Naive thymus-derived CD8-positive, alpha-beta T cell (primary cell): ENCODE results near the gene ARHGAP26. TPM values are rescaled to one million over a fixed set of nuclear protein-coding genes. Genes with fewer than 3 reads are reported as not detected.
A peak's percentile ranks its signal among the peaks of the same experiment; 100 is the strongest.

ENCODE experiments used
- ATAC-seq, 2 donors: fragments of 150-1000 bp; cut with Tn5 transposase in 1 of 2; sonication (Bioruptor Pico), chemical (Tn5 transposase) in 1 of 2; 1 replicate in 1 of 2; 2 replicates in 1 of 2; pipeline ENCODE4 v1.10.0; 2021; ENCODE audit warnings: mild to moderate bottlenecking in 2 of 2, moderate library complexity in 2 of 2
- POLR2A ChIA-PET: fragments of 350-600 bp; sonication (Branson Sonifier 250); formaldehyde crosslinking; loops from one replicate; lab custom pipeline; 2021; ENCODE audit warnings: antibody characterized with exemption; lab: Charles Lee
- DNase-seq, 10 donors: peaks; one replicate each; pipeline versions ENCODE4 v3.0.0 to v3.0.0-alpha.2; 2020 to 2022
- H3K27ac Mint-ChIP-seq, 10 donors: one replicate each; pipeline ENCODE4 v1.8.0; 2020 to 2022; ENCODE audit warnings: mild to moderate bottlenecking in 10 of 10, mixed read lengths in 10 of 10, moderate library complexity in 4 of 10, inconsistent platforms in 1 of 10
- H3K27me3 Mint-ChIP-seq, 5 donors: one replicate each; pipeline ENCODE4 v1.8.0; 2021 to 2022; ENCODE audit warnings: mixed read lengths in 5 of 5
- H3K36me3 Mint-ChIP-seq, 3 donors: one replicate each; pipeline ENCODE4 v1.8.0; 2020 to 2022; ENCODE audit warnings: mixed read lengths in 3 of 3, mild to moderate bottlenecking in 2 of 3, inconsistent platforms in 1 of 3
- H3K4me1 Mint-ChIP-seq, 4 donors: one replicate each; pipeline ENCODE4 v1.8.0; 2021 to 2022; ENCODE audit warnings: mixed read lengths in 4 of 4
- H3K4me3 Mint-ChIP-seq, 10 donors: one replicate each; pipeline ENCODE4 v1.8.0; 2020 to 2022; ENCODE audit warnings: mild to moderate bottlenecking in 10 of 10, mixed read lengths in 10 of 10, moderate library complexity in 6 of 10, inconsistent platforms in 1 of 10
- H3K9me3 Mint-ChIP-seq, 9 donors: one replicate each; pipeline ENCODE4 v1.8.0; 2020 to 2022; ENCODE audit warnings: mixed read lengths in 9 of 9, mild to moderate bottlenecking in 3 of 9, inconsistent platforms in 1 of 9, moderate library complexity in 1 of 9
- polyA plus RNA-seq, 3 donors: library from polyadenylated mRNA; unstranded; fragments of 300-500 nt; fragmentation: Illumina TruSeq; gene quantifications; one replicate each; pipeline ENCODE4 v1.2.3, GENCODE V29; 2021
- total RNA-seq, 8 experiments: library from RNA in 2 of 8; stranded (reverse) in 2 of 8; gene quantifications; one replicate each; pipeline ENCODE4 v1.2.3 and lab custom pipeline; 2021 to 2026

ARHGAP26 gene
- total and polyA plus RNA-seq, 5 experiments from 2014 or later, result 9.1 to 30.5 (median 15.7) TPM

DNA sequence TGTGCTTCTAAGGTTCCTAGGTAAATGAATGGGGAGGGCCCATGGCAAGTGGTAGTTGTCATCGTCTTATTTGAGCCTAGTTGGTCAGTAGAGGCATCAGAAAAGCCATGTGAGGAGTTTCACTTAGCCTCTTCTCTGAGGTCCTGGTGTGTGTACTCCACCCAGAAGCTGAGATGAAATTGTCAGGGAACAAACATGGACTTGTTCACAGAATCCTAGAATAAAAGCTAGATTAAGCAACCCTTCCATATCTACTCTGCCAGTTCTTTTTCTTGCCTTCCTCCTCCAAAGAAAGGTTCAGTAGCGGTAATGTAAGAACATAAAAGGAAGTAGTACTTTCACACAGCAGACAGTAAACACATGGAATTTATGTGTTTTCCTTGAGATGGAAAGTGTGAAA, 70.4 kb downstream of the ARHGAP26 start:
- Mint-ChIP-seq H3K4me1 (peaks cover 27 to 74% (median 58%) of the 10 kb centered on the region in 4 donors), H3K4me3 (no peak overlapping the region), H3K27ac (peak overlapping the region in 2 of 10 donors; percentile 9 to 48), H3K9me3 (no peaks in the 10 kb centered on the region), H3K27me3 (no peaks in the 10 kb centered on the region), H3K36me3 (peaks cover 0 to 2% (median 0%) of the 10 kb centered on the region in 3 donors)
- DNase-seq (no peak), ATAC-seq (no peak)
- POLR2A ChIA-PET, result no interaction called here

DNA sequence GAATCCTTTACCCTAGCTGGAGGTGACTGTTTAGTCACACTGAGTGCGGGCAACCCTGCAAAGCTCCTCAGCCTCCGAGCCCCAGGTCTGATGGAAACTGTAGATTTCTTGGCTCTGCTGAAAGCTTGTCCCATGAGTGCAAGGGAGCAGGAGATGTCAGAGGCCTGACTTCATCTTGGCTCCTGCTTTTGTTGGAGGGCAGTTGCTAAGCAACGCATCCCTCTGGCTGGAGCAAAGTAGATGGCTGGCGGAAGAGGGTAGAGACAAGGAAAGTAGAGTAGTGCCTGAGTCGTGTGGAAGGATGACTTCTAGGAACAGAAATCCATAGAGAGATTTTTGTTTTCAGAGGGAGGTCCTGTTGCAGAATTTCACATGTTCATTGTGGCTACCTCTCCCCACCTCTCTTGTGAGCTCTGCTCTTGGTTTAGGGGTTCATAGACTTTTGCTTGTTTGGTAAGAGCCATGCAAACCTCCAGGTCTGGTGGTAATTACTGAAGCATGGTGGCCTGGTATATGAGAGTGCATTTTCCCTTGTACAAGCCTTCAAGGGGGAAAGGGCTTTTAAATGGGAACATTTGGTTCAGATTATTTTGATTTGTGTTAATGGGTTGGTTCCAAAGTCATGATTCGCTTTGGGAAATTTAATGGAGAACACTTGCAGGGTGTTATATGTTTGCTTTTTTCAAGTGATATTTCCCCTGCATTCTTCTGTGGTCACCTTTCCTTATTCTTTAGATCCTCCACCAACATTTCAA, 71.5 kb downstream of the ARHGAP26 start:
- Mint-ChIP-seq H3K27ac (peak overlapping the region in 4 of 10 donors; percentile 19 to 57 (median 29)), H3K27me3 (no peaks in the 10 kb centered on the region), H3K36me3 (peaks cover 0 to 2% (median 0%) of the 10 kb centered on the region in 3 donors), H3K4me3 (no peak overlapping the region), H3K9me3 (no peaks in the 10 kb centered on the region), H3K4me1 (peaks cover 32 to 74% (median 59%) of the 10 kb centered on the region in 4 donors)
- ATAC-seq (no peak), DNase-seq (no peak)
- POLR2A ChIA-PET, result no interaction called here

DNA sequence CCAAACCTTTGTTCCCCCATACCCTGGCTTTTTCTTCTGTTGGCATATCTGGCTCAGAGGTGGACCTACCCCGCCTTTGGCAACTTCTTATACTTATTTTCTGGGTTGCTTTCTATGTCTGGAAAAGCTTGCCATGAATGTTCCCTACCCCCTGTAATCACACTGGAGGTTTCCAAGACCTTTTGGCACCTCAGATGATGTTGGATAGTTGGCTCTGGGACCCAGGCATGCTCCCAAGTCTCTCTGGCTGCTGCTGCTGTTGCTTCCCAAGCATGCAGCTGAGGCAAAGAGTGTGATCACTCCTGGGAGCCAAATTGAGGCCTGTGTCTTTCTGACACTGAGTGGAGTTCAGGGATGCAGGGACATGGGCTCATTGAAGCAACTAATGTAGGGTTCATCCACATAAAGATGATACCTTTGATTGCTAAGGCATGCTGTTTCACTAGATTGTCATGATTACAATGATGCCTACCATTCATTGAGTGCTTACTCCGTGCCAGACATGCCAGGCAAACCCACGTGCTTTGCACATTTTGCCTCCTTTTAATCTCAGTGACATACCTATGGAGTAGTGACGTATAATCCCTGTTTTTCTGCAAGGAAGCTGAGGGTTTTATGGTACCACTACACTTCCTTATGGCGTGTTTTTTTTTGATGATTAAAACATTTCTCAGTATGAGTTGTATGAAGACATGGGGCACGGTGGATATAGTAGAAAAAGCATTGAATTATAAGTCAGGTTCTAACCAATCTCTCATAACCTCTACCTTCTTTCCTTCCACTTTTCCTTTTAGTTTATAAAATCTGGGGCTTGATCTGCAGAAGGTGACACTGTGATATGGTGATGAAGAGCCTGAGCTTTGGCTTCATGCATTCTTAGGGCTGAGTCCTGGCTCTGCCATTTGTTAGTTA, 73.1 kb downstream of the ARHGAP26 start:
- H3K36me3 Mint-ChIP-seq, result no peaks in the 10 kb centered on the region
- no peaks in the 10 kb centered on the region for H3K27me3 Mint-ChIP-seq
- ATAC-seq, result no peak
- DNase-seq, result no peak
- no peaks in the 10 kb centered on the region for H3K9me3 Mint-ChIP-seq
- H3K4me1 Mint-ChIP-seq, result peaks cover 34 to 73% (median 66%) of the 10 kb centered on the region in 4 donors
- POLR2A ChIA-PET, result interaction anchor here (0.5 to 0.7 kb wide), 3 partner anchors 35 to 956 kb away, joined by 3 to 5 read pairs (median 3); no protein-coding TSS in a partner anchor
- peak overlapping the region; percentile 5 to 87 (median 50) for H3K27ac Mint-ChIP-seq
- no peak overlapping the region for H3K4me3 Mint-ChIP-seq

DNA sequence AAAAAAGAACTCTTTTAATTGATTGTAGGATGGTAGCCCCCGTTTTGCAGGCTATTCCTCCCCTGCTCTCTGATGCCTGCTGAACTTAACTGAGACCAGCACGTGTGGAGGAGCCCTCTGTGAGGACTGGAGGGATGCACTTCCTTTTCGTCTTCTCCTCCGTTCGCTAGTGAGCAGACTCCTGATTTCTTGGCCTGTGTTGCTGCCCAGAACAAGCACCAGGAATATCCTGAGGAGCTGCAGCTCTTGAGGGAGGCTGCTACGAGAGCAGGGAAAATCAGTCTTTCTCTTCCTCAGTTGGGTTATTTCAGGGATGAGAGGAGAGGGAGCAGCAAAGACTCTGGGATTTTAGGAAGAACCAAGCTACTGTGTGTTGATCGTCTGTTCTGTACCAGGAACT, 74.7 kb downstream of the ARHGAP26 start:
- no peak for DNase-seq
- no peaks in the 10 kb centered on the region for H3K27me3 Mint-ChIP-seq
- POLR2A ChIA-PET, result interaction anchor here (0.6 to 1.8 kb wide), 5 partner anchors 42 to 1234 kb away, joined by 3 to 4 read pairs (median 3); no protein-coding TSS in a partner anchor
- no peak for ATAC-seq
- H3K9me3 Mint-ChIP-seq, result no peaks in the 10 kb centered on the region
- H3K36me3 Mint-ChIP-seq, result no peaks in the 10 kb centered on the region
- peak overlapping the region in 9 of 10 donors; percentile 33 to 73 (median 54) for H3K4me3 Mint-ChIP-seq
- peak overlapping the region; percentile 84 to 95 (median 91) for H3K27ac Mint-ChIP-seq
- peaks cover 45 to 90% (median 80%) of the 10 kb centered on the region in 4 donors for H3K4me1 Mint-ChIP-seq

DNA sequence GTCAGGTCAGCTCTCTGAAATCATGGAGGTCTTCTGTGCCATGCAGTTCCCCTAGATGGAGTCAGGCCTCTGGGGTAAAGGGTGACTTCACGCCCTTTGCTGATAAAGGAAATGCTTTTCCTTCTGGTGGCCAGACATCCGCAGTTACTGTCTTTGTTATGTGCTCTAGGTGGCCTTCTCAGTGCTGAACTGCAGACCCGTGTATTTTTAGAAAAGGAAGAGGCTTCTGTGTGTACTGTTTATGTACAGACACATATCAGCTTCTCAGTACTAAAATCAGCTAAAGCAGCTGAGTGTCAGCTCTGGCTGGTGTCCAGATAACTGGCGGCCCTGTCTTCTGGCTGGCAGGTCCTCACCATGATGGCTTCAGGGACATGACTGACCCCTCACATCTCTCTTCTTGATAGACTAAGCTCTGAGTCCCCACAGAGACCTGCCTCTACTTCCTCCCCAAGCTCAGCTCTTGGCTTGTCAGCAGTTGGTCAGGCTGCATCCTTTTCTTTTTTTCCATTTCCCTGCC, 75.3 kb downstream of the ARHGAP26 start:
- H3K4me1 Mint-ChIP-seq, result peaks cover 51 to 93% (median 82%) of the 10 kb centered on the region in 4 donors
- DNase-seq (peak in 4 of 10 donors; percentile 7 to 37 (median 26)), ATAC-seq (peak; percentile 78)
- no peaks in the 10 kb centered on the region for H3K27me3 Mint-ChIP-seq
- POLR2A ChIA-PET, result interaction anchor here (0.6 to 1.8 kb wide), 4 partner anchors 66 to 1234 kb away, joined by 3 to 4 read pairs (median 4); no protein-coding TSS in a partner anchor
- H3K4me3 Mint-ChIP-seq, result peak overlapping the region in 9 of 10 donors; percentile 33 to 73 (median 55)
- H3K9me3 Mint-ChIP-seq, result no peaks in the 10 kb centered on the region
- peak overlapping the region; percentile 84 to 95 (median 91) for H3K27ac Mint-ChIP-seq
- no peaks in the 10 kb centered on the region for H3K36me3 Mint-ChIP-seq

DNA sequence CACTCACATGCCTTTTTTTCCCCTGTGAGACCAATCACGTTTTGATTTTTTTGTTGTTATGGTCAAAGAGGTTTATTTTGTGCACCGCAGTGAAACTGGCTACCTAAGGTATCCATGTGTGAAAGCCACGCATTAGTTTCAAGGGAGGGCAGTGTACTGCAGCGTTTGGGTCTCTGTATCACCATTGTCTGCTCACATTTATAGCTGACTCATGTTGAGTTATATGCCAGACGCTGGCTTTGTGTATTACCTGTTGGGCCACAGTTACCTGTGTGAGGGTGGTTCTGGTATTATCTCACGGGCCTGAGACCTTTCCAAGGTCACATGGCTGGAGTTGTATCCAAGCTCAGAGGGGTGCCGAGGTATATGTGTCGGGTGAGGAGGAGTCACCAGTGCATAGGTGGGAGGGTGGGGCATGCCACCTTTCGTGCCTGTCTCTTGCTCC, 75.8 kb downstream of the ARHGAP26 start:
- no peaks in the 10 kb centered on the region for H3K27me3 Mint-ChIP-seq
- no peaks in the 10 kb centered on the region for H3K36me3 Mint-ChIP-seq
- DNase-seq (no peak), ATAC-seq (no peak)
- H3K9me3 Mint-ChIP-seq, result no peaks in the 10 kb centered on the region
- POLR2A ChIA-PET, result interaction anchor here (0.7 to 1.1 kb wide), 2 partner anchors 75 to 558 kb away, joined by 3 to 4 read pairs; no protein-coding TSS in a partner anchor
- peak overlapping the region; percentile 84 to 95 (median 91) for H3K27ac Mint-ChIP-seq
- H3K4me1 Mint-ChIP-seq, result peaks cover 49 to 91% (median 81%) of the 10 kb centered on the region in 4 donors
- peak overlapping the region in 8 of 10 donors; percentile 33 to 73 (median 54) for H3K4me3 Mint-ChIP-seq

DNA sequence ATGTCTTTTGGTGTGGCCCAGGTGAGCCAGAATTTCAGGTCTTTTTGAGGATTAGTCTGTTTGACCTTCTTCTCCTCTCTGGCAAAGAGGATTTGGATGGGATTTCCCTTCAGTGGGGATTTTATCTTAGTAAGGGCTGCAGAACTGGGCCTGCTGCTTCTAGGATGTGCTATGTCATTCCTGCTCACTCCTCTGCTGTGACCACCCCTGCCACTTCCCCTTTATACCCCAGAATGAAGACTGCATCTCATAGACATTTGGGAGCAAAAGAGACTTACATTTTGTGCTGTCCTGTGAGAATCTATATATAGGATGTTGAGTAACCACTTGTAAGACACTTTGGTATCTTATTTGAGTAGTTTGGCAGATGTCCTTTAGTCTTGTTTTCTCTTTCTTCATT, 76.2 kb downstream of the ARHGAP26 start:
- no peaks in the 10 kb centered on the region for H3K9me3 Mint-ChIP-seq
- ATAC-seq (no peak), DNase-seq (no peak)
- H3K27ac Mint-ChIP-seq, result peak overlapping the region; percentile 54 to 94 (median 88)
- peak overlapping the region in 1 of 10 donors; percentile 11 for H3K4me3 Mint-ChIP-seq
- no peaks in the 10 kb centered on the region for H3K36me3 Mint-ChIP-seq
- no peaks in the 10 kb centered on the region for H3K27me3 Mint-ChIP-seq
- POLR2A ChIA-PET, result no interaction called here
- peaks cover 49 to 87% (median 80%) of the 10 kb centered on the region in 4 donors for H3K4me1 Mint-ChIP-seq

DNA sequence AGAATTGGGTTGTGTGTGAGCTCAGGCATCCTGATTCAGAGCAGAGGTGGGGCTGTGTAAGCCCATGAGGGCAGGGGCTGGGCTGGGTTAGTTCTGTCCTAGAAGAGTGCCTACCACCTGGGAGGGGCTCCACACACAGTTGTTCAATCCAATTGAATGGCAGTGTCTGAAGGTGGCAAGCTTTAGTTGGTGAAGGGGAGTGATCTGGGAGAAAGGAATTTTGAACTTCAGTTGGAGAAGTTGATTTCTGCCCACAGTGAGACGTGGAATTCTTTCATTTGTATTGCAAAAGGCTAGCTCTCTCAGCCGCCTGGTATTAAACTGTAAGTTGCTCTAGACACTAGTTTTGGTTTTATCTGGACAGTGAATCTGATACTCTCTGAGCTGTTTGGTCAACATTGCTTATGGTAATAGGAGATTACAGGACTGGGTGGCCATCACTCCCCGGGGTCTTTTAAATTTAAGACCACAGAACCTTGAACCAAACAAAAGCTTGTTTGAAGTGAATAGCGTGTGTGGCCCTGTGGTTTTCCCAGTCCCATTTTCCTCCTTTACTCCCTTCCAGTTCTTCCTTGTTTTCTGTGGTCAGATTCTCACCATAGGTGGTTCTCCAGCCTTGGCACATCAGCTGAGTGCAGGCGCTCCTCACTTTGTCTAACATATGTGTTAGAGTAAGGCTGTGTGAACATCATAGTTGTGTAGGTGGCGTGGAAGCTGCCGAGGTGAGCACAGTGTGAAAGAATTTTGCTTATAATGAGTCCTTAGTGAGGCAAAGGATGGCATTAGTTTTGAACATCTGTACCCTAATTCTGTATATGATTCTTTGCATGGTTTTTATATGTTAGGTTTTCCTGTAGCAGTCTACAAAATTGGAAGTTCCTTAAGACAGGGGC, 78.0 kb downstream of the ARHGAP26 start:
- ATAC-seq, result no peak
- Mint-ChIP-seq H3K27ac (peak overlapping the region in 5 of 10 donors; percentile 7 to 72 (median 66)), H3K9me3 (no peaks in the 10 kb centered on the region), H3K27me3 (no peaks in the 10 kb centered on the region), H3K36me3 (no peaks in the 10 kb centered on the region), H3K4me3 (no peak overlapping the region), H3K4me1 (peaks cover 47 to 88% (median 80%) of the 10 kb centered on the region in 4 donors)
- DNase-seq, result no peak
- POLR2A ChIA-PET, result interaction anchor here (1.2 kb wide), 1 partner anchor 9 kb away, joined by 3 read pairs; no protein-coding TSS in a partner anchor

DNA sequence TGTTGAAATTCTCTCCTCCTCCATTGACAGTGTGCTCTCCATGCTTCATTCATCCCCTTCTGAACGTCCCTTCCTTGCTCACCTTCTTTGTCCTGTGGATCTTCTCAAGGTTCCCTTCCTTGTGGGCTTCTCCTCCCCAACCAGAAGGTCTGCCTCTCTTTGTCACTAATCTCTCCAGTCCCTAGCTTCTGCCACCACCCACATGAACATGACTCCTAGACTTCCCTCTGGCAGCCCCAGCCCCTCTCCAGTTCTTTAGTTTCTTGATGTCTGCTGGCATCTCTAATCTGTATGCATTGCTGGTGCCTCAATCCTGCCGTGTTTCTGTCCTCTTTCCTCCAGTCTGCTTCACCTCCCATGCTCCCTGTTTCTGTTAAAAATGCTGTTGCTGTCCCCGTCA, 79.3 kb downstream of the ARHGAP26 start:
- ATAC-seq, result no peak
- Mint-ChIP-seq H3K4me1 (peaks cover 49 to 85% (median 82%) of the 10 kb centered on the region in 4 donors), H3K9me3 (no peaks in the 10 kb centered on the region), H3K27me3 (no peaks in the 10 kb centered on the region), H3K27ac (peak overlapping the region in 7 of 10 donors; percentile 6 to 60 (median 28)), H3K36me3 (no peaks in the 10 kb centered on the region), H3K4me3 (no peak overlapping the region)
- POLR2A ChIA-PET, result interaction anchor here (0.8 kb wide), 1 partner anchor 394 kb away, joined by 3 read pairs; no protein-coding TSS in a partner anchor
- DNase-seq, result no peak

DNA sequence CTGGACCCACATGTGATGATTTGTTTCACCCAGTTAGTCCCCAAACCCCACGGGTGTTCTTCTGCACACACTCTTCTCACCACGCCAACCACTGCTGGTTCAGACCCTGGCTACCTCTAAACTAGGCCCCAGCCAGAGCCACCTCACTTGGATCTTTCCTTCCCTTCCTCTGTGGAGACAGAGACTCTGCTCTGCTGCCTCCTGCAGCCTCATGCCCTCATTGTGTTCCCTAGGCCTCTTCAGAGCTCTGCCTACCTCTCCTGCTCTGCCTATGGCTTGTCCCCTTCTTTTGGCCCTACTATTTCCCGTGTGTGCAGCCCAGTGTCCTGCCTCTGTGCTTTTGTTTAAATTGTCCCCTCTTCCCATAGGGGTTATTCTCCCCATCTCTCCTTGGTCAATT, 79.7 kb downstream of the ARHGAP26 start:
- H3K4me3 Mint-ChIP-seq, result no peak overlapping the region
- H3K4me1 Mint-ChIP-seq, result peaks cover 46 to 81% (median 80%) of the 10 kb centered on the region in 4 donors
- H3K9me3 Mint-ChIP-seq, result no peaks in the 10 kb centered on the region
- H3K36me3 Mint-ChIP-seq, result no peaks in the 10 kb centered on the region
- ATAC-seq (no peak), DNase-seq (no peak)
- H3K27me3 Mint-ChIP-seq, result no peaks in the 10 kb centered on the region
- H3K27ac Mint-ChIP-seq, result peak overlapping the region in 7 of 10 donors; percentile 6 to 58 (median 28)
- POLR2A ChIA-PET, result interaction anchor here (0.8 kb wide), 1 partner anchor 394 kb away, joined by 3 read pairs; no protein-coding TSS in a partner anchor

DNA sequence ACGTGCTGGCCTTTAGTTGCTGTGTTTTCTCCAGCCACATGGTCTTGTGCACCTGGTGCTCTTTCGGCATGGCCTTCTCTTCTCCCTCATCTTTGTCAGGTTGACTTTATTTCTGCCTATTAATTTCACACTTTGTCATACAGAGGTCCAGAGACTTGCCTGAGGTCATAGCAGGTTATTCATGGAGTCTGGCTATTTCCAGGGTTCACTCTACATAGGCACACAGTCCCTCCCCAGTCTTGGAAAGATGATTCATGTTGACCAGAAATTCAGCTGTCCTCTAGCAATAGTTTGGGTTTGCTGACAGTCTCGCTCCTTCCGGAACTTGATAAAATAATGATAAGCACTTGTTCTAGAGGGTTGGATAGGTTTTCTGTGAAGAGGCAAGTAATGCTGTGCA, 81.6 kb downstream of the ARHGAP26 start:
- Mint-ChIP-seq H3K36me3 (no peaks in the 10 kb centered on the region), H3K4me1 (peaks cover 40 to 77% (median 70%) of the 10 kb centered on the region in 4 donors), H3K4me3 (no peak overlapping the region), H3K9me3 (no peaks in the 10 kb centered on the region), H3K27me3 (no peaks in the 10 kb centered on the region), H3K27ac (peak overlapping the region in 1 of 10 donors; percentile 14)
- DNase-seq, result no peak
- no peak for ATAC-seq
- POLR2A ChIA-PET, result interaction anchor here (1.4 kb wide), 1 partner anchor 84 kb away, joined by 4 read pairs; no protein-coding TSS in a partner anchor
